ENCODE measurements around the gene CYP11A1.
"Not testable (repeated sequence)": the region's sequence is repeated elsewhere in the genome, so short reads cannot be mapped to it uniquely, and the experiment has no call there.

Gene CYP11A1

GRCh38 chr15:74400313-74400860 lies 32.9 kb upstream of the CYP11A1 start:
- peak; percentile 66 to 67 for DNase-seq

DNA sequence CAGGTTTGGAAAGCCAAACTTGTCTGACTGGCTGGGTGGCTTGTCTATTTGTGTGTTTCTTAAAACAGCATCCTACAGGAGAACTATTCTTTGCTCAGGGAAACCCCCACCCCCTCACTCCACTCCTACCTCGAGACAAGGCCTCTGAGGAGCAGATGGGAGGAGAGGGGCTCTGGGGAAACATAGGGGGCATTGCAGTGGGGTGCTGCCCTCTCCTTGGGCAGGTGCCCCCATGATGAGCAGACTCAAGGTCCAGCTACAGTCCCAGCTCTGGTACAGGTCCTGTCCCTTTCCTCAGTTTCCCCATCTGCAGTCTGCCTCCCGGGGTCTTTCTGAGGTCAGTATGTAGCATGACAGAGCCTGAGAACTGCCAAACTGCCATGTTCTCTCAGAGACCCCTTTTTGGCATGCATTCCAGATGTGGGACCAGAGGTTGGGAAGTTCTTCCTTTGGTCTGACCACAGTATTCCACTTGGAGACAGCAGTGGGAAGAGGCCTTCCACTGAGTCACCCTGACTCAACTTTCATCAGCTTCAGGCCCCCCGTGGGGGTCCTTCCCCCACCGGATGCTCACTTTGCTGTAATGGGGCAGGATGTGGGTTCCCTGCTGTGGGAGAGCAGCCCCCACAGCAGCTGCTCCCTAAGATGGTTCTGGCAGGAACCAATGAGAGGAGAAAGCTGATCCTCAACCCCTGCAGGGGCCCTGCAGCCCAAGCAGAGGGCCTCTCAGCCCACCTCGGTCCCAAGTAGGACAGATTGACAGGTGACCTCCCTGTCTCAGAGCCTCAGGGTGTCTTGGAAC lies 32.3 kb upstream of the CYP11A1 start:
- peak; percentile 74 to 81 for DNase-seq

DNA sequence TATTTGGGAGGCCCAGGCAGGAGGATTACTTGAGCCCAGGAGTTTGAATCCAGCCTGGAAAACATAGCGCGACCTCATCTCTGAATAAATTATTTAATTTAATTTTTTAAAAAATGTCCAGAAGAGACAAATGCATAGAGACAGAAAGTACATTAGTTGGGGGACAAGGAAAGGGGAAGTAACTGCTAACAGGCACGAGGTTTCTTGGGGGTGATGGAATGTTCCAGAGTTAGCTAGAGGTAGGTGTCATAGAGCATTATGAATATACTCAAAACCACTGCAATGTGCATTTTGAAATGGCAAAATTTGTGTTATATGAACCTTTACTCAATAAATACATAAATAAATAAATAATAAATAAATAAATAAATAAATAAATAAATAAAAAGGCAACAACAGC lies 31.7 kb upstream of the CYP11A1 start:
- no peak for DNase-seq

GRCh38 chr15:74398183-74398582 lies 30.7 kb upstream of the CYP11A1 start:
- peak in 1 of 2 experiments; percentile 34 for DNase-seq

- DNase-seq: no peak
Observed at GRCh38 chr15:74397239-74398068, 30.0 kb upstream of the CYP11A1 start.

DNA sequence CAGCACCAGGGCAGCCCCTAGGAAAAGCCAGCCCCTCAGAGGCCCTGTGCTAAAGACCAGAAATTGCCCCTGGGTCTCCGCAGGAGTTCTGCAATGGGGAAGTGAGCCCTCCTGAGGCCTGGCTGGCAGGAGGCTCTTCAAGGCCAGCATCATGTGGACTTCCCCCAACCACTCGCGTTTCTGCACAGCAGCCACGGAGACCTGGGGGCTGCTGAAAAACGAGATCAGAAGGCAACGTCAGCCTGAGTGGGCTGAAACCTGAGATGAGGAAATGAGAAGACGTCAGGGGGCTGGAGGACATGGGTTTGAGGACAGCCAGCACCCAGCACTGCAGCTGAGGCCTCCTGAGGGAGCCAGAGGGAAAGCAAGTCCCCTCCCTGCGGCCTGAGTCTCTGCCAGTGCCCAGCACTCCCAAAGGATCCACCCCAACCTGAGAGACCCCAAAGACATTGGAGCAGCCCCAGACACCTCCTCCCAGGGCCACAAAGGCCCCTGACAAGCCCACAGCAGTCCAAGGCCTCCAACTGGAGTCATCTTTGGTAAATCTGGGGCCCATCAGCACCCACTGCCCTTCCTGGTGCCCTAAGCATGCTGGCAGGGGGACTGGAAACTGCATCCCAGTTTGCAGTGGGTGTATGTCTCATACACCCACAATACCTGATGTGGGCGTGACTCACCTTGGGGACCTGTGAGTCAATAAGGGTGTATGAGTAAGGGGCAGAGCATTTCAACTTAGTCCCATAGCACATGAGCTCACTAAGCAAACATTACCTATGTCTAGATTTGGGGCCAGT lies 29.2 kb upstream of the CYP11A1 start:
- DNase-seq: peak; percentile 77 to 79

- DNase-seq: no peak
Observed at GRCh38 chr15:74396146-74396438, 28.6 kb upstream of the CYP11A1 start.

GRCh38 chr15:74395319-74396145 lies 28.1 kb upstream of the CYP11A1 start:
- peak in 1 of 2 experiments; percentile 33 for DNase-seq

- no peak for DNase-seq
Observed at GRCh38 chr15:74394090-74394846, 26.8 kb upstream of the CYP11A1 start.

DNA sequence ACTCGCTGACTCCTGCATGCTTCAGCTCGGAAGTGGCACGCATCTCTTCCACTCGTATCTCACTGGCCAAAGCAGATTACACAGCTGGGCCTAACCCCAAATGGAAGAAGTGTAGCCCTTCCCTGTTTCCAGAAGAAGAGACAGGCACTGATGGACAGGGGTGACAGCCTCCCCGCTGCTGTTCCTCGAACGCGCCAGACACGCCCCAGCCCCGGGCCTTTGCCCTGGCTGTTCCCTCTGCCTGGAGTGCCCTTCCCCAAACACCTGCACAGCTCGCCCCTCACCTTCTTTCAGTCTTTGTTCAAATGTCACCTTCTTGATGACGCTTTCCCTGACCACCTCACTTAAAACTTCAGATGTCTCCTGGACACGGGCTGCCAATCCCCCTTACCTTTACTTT lies 26.0 kb upstream of the CYP11A1 start:
- DNase-seq: no peak

DNA sequence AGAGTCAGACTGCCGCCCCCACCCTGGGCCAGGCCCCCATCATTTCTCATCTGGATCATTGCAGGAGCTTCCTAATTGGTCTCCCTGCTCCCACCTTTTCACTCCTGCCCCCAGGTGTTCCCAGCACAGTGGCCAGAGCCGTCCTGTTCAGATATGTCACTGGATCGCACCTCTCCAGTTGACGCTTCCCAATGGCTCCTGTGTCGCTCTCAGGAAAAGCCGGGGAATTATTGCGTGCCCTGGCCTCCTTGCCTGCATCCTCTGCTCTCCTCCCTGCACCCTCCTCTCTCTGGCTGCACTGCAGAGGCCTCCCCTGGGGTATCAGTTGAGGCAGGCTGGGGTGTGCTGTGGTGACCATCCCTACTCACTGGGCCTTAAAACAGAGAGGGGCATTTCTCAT lies 25.5 kb upstream of the CYP11A1 start:
- DNase-seq: no peak

GRCh38 chr15:74392451-74392830 lies 25.0 kb upstream of the CYP11A1 start:
- no peak for DNase-seq

DNA sequence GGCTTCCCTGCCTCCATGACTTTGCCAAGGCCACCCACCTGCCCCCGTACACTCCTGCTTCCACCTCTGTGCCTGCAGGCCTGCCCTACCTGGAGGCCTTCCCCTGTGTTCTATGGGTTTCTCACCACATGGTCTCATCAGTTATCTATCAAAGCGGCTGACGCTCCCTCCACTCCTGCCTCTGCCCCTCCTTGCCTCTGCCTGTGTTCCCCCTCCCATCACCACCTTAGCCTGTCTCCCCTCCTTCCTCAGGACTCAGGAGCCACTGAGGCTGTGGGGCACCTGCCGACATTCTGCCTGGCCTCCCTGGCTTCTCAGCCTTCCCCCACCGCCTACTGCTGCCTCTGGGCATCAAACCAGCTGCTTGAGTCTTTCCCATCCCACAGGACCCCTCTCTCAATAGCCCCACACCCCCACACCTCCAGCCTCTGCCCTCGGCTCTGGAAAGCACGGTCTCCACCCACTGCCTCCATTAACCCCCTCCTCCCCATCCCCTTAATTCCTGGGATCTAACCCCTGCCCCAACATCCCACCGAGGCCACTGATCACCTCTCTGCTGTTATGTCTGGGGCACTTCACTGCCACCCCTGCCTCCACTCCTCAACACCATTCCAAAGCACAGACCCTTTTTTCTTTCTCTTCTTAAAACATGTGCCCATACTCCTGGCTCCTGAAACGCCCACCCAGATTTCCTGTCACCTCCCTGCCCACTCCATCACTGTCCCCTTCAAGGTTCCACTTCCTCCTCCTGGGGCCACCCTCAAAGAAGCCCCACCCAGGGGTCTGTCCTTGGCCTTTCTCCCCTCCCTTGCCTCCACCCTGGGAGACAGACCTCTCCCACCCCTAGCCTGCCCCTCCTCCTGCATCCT lies 24.4 kb upstream of the CYP11A1 start:
- DNase-seq: peak; percentile 33

DNA sequence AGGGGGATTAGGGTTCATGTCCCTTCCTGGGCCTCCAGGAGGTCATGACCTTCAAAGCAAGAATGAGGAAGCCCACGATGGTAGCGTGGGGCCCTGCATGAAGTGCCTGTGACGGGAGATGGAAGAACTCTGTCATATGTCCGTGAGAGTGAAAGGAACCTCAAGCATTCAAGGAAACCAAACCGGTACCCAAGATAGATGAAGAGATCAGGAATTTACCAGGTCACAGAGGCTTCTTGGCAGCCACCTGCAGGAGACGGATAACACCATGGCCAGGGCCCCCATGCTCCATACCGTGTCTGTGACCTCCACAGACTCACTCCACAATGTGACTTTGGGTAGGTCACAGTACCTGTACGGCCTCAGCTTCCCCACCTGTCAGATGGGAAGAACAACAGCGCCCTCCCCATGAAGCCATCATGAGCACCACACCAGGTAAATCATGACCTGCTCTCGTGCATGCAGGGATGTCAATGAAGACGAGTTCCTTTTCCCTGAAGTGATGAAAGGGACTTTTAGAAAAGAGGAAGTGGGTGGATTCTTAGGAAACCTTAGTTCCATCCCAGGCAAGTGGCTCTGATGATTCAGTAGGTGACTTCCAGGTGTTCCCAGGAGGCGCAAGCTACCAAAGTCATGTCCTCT lies 23.3 kb upstream of the CYP11A1 start:
- DNase-seq: peak; percentile 38 to 42

- DNase-seq: not testable (repeated sequence)
Observed at GRCh38 chr15:74390049-74390646, 22.7 kb upstream of the CYP11A1 start.

GRCh38 chr15:74389241-74390048 lies 22.0 kb upstream of the CYP11A1 start:
- no peak for DNase-seq

GRCh38 chr15:74388363-74388951 lies 21.0 kb upstream of the CYP11A1 start:
- DNase-seq: peak in 1 of 2 experiments; percentile 20
